Gastrocnemius medialis (tissue), 4 donors: ENCODE data around the gene NPTX2. TPM values are rescaled to one million over a fixed set of nuclear protein-coding genes. Genes with fewer than 3 reads are reported as not detected.

Experiments
- ATAC-seq, 2 donors: fragments of 150-250 bp; one replicate each; pipeline ENCODE4 v1.9.1; 2016
- DNase-seq, 2 donors: peaks; one replicate each; pipeline ENCODE4 v3.0.0-alpha.2; 2019
- H3K27ac ChIP-seq, 4 donors: fragments of 200-600 bp; sonication (generic); 1 replicate in 1 of 4; 2 replicates in 3 of 4; pipeline ENCODE4 v1.5.1; 2016 to 2018; ENCODE audit warnings: mild to moderate bottlenecking in 2 of 4, moderate library complexity in 1 of 4
- H3K27me3 ChIP-seq, 3 donors: fragments of 200-600 bp; sonication (generic) in 2 of 3; 1 replicate in 1 of 3; 2 replicates in 2 of 3; pipeline versions ENCODE4 v1.5.1 to v1.6.0; 2016 to 2019; ENCODE audit warnings: mild to moderate bottlenecking in 1 of 3, moderate library complexity in 1 of 3
- H3K36me3 ChIP-seq, 2 donors: fragments of 200-600 bp; sonication (generic) in 1 of 2; one replicate each; pipeline ENCODE4 v1.5.1; 2017 to 2018
- H3K4me1 ChIP-seq, 2 donors: fragments of 200-600 bp; sonication (generic) in 1 of 2; one replicate each; pipeline ENCODE4 v1.5.1; 2016 to 2017; ENCODE audit warnings: mild to moderate bottlenecking in 2 of 2
- H3K4me3 ChIP-seq, 4 donors: fragments of 200-600 bp; sonication (generic) in 3 of 4; 1 replicate in 1 of 4; 2 replicates in 3 of 4; pipeline ENCODE4 v1.5.1; 2016 to 2019; ENCODE audit warnings: mild to moderate bottlenecking in 2 of 4
- H3K9me3 ChIP-seq, 3 donors: fragments of 200-600 bp; sonication (generic) in 2 of 3; 1 replicate in 1 of 3; 2 replicates in 2 of 3; pipeline ENCODE4 v1.5.1; 2016 to 2019
- POLR2A ChIP-seq, 2 donors: fragments of 450-650 bp; IDR thresholded peaks; one replicate each; pipeline ENCODE4 v1.6.1; 2017; ENCODE audit warnings: antibody characterized with exemption in 2 of 2, mild to moderate bottlenecking in 2 of 2, moderate library complexity in 2 of 2
- in situ Hi-C, 4 donors: fragments of 200-750 bp; cut with MboI; loops; one replicate each; pipeline versions ENCODE4 v1.15.0 to v1.8.0; 2017; ENCODE audit warnings: low sequenced_read_pairs in 4 of 4
- intact Hi-C: fragments of 100-400 bp; cut with DNase I; formaldehyde crosslinking; loops from one replicate; pipeline ENCODE4 v1.15.1; 2023; ENCODE audit warnings: low total_unique reads
- total RNA-seq, 4 donors: library from RNA; depleted of rRNA; stranded (reverse); fragments of >200 nt; gene quantifications; one replicate each; pipeline versions ENCODE4 v1.1.0 to v1.2.3, GENCODE V29; 2016
- TF ChIP-seq, protein P1 (sequence below), 5 experiments: fragments of 450-650 bp in 3 of 5; fragments of 200-600 bp in 2 of 5; sonication (generic) in 2 of 5; IDR thresholded peaks in 4 of 5; conservative IDR thresholded peaks in 1 of 5; 1 replicate in 4 of 5; 2 replicates in 1 of 5; pipeline ENCODE4 v1.5.1; 2016 to 2019; ENCODE audit warnings: antibody characterized with exemption in 5 of 5, mild to moderate bottlenecking in 3 of 5, moderate library complexity in 3 of 5

Gene NPTX2
- total RNA-seq, 4 donors from 2014 or later: 9.6 to 22.7 (median 16.6) TPM

DNA sequence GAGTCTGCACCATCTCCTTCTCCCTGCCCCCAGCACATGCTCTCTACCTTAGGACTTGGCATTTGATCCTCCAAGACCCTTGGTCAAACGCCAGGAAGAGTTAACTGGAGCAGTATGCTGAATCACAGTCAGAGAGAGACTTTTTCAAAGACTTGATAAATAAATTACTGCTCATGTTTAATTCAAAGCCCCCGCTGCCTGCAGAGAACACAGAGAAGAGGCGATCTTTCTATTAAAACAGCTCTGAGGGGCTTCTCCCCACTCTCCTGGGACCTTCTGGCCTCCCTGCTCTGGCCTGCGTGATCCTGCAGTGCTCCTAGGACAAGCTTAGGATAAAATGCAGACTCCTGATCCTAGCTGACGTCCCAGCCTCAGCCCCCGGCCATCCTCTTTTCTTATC lies 47.8 kb downstream of the NPTX2 start:
- in situ Hi-C loops: no loop called here

DNA sequence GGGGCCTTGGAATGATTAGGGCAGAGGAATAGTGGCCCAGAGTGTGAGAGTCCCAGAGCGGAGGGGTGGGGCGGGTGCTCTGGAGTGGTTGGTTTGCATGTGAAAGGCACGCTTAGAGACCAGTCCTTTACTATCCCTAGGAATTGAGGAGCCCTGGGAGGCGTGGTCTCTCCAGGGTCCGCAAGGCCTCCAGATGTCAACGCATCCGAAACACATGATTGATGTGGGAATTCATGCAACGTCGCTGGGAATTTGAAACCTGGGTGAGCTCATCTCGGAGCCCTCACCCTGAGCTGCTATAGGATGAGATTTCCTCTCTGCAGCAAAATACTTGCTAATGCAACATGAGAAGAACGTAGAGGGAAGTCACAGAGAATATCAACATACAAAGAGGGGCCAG lies 51.2 kb downstream of the NPTX2 start:
- Histone ChIP-seq H3K27ac (no peak overlapping the region), H3K4me1 (no peaks in the 10 kb centered on the region), H3K27me3 (no peaks in the 10 kb centered on the region), H3K4me3 (no peak overlapping the region), H3K9me3 (no peaks in the 10 kb centered on the region), H3K36me3 (no peaks in the 10 kb centered on the region)
- TF ChIP-seq, protein P1, sequence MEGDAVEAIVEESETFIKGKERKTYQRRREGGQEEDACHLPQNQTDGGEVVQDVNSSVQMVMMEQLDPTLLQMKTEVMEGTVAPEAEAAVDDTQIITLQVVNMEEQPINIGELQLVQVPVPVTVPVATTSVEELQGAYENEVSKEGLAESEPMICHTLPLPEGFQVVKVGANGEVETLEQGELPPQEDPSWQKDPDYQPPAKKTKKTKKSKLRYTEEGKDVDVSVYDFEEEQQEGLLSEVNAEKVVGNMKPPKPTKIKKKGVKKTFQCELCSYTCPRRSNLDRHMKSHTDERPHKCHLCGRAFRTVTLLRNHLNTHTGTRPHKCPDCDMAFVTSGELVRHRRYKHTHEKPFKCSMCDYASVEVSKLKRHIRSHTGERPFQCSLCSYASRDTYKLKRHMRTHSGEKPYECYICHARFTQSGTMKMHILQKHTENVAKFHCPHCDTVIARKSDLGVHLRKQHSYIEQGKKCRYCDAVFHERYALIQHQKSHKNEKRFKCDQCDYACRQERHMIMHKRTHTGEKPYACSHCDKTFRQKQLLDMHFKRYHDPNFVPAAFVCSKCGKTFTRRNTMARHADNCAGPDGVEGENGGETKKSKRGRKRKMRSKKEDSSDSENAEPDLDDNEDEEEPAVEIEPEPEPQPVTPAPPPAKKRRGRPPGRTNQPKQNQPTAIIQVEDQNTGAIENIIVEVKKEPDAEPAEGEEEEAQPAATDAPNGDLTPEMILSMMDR (IDR thresholded peaks at IDR 0.05 in 4 of 5, conservative IDR thresholded peaks at IDR 0.05 in 1 of 5): no peak
- no peak for TF ChIP-seq POLR2A (IDR thresholded peaks at IDR 0.05)
- in situ Hi-C loops (no loop called here), intact Hi-C loops (no loop called here)
- DNase-seq (no peak), ATAC-seq (no peak)

More for the DNA sequence above, 47.8 kb downstream of the NPTX2 start:
- Histone ChIP-seq H3K36me3 (no peaks in the 10 kb centered on the region), H3K27me3 (no peaks in the 10 kb centered on the region), H3K27ac (no peak overlapping the region), H3K9me3 (no peaks in the 10 kb centered on the region), H3K4me3 (no peak overlapping the region), H3K4me1 (no peaks in the 10 kb centered on the region)
- no peak for DNase-seq
- intact Hi-C loops: no loop called here
- no peak for TF ChIP-seq POLR2A (IDR thresholded peaks at IDR 0.05)
- TF ChIP-seq, protein P1 (IDR thresholded peaks at IDR 0.05 in 4 of 5, conservative IDR thresholded peaks at IDR 0.05 in 1 of 5): no peak
- ATAC-seq: no peak

DNA sequence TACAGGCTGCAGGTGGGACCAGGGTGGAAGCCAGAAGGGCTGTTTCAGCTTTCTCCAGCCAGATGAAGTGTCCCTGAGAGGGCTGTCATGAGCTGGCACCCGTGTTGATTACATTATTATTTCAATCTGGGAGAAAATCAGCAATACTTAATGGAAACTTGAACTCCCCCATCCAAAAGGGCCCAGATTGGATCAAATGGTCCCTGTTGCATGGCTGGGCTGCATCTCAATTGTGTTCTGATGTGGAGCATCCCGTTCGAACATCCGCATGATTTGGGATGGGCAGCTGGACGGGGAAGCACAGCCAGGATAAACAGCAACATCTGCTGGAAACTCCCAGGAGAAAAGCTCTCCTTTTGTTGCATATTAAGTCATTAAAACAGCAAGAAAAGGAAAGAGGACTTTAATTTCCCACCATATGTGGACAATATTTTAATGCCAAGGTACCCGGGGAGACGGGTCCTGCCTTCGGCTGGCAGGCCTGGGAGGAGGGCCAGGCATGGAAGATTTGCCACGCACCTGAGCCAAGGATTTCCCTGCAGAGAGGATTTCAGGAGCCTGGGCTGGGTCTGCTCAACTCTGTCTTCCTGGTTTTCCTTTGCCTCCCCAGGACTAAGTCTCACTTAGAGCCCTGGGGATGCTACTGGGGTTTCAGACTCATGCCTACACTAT lies 52.4 kb downstream of the NPTX2 start:
- H3K4me3 ChIP-seq: no peak overlapping the region
- no peak overlapping the region for H3K27ac ChIP-seq
- no peak for DNase-seq
- in situ Hi-C loops (no loop called here), intact Hi-C loops (no loop called here)
- H3K9me3 ChIP-seq: no peaks in the 10 kb centered on the region
- no peaks in the 10 kb centered on the region for H3K4me1 ChIP-seq
- no peaks in the 10 kb centered on the region for H3K27me3 ChIP-seq
- TF ChIP-seq, protein P1 (IDR thresholded peaks at IDR 0.05 in 4 of 5, conservative IDR thresholded peaks at IDR 0.05 in 1 of 5): no peak
- TF ChIP-seq POLR2A (IDR thresholded peaks at IDR 0.05): no peak
- ATAC-seq: no peak
- no peaks in the 10 kb centered on the region for H3K36me3 ChIP-seq

DNA sequence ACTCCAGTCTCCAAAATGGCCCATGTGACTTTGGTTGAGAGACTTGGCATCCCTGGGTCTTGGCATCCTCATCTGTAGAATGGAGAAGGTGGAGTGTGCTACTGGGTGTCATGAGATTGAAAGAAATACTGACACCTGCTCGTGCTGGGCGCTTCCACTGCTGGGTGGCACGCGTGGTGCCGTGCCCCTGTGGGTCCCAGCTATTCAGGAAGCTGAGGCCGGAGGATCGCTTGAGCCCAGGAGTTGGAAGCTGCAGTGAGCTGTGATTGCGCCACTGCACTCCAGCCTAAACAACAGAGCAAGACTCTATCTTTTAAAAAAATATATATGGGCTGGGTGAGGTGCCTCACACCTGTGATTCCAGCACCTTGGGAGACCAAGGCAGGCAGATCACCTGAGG lies 53.1 kb downstream of the NPTX2 start:
- in situ Hi-C loops: no loop called here
- Histone ChIP-seq H3K36me3 (no peaks in the 10 kb centered on the region), H3K27me3 (no peaks in the 10 kb centered on the region), H3K9me3 (no peaks in the 10 kb centered on the region), H3K4me1 (no peaks in the 10 kb centered on the region), H3K4me3 (no peak overlapping the region), H3K27ac (no peak overlapping the region)
- ATAC-seq (no peak), DNase-seq (no peak)
- no peak for TF ChIP-seq POLR2A (IDR thresholded peaks at IDR 0.05)
- TF ChIP-seq, protein P1 (IDR thresholded peaks at IDR 0.05 in 4 of 5, conservative IDR thresholded peaks at IDR 0.05 in 1 of 5): no peak
- intact Hi-C loops: no loop called here
